COLO668 (cell line): Measurements from ENCODE around the gene TMEM161A.

Source experiments
- DNase-seq: peaks from one replicate; lab custom pipeline; 2025; ENCODE audit not compliant: unreplicated experiment; lab: John Stamatoyannopoulos, UW

TMEM161A gene

GRCh38 chr19:19098084-19098702 is 40.1 kb downstream of the TMEM161A start:
- DNase-seq, result no peak

GRCh38 chr19:19096641-19097627 is 41.3 kb downstream of the TMEM161A start:
- DNase-seq, result no peak

- no peak for DNase-seq
These were observed 42.6 kb downstream of the TMEM161A start for GRCh38 chr19:19095691-19096090.

GRCh38 chr19:19094513-19094912 is 43.8 kb downstream of the TMEM161A start:
- no peak for DNase-seq

- DNase-seq, result no peak
These were observed 50.6 kb downstream of the TMEM161A start for GRCh38 chr19:19087676-19088075.

GRCh38 chr19:19083413-19084178 is 54.7 kb downstream of the TMEM161A start:
- no peak for DNase-seq

- DNase-seq, result no peak
These were observed 56.6 kb downstream of the TMEM161A start for GRCh38 chr19:19081642-19082151.

- DNase-seq, result no peak
These were observed 58.7 kb downstream of the TMEM161A start for GRCh38 chr19:19079571-19079970.

- DNase-seq, result no peak
These were observed 59.5 kb downstream of the TMEM161A start for GRCh38 chr19:19078801-19079200.

- DNase-seq, result no peak
These were observed 61.2 kb downstream of the TMEM161A start for GRCh38 chr19:19077103-19077502.

GRCh38 chr19:19076476-19076875 is 61.8 kb downstream of the TMEM161A start:
- DNase-seq, result no peak

GRCh38 chr19:19075126-19075525 is 63.2 kb downstream of the TMEM161A start:
- no peak for DNase-seq

GRCh38 chr19:19074196-19074882 is 63.9 kb downstream of the TMEM161A start:
- no peak for DNase-seq

GRCh38 chr19:19071897-19072296 is 66.4 kb downstream of the TMEM161A start:
- no peak for DNase-seq
